Measurements from ENCODE around the gene MDN1. TPM values are rescaled to one million over a fixed set of nuclear protein-coding genes. Genes with fewer than 3 reads are reported as not detected.

MDN1 gene
- total RNA-seq, 4 donors from 2014 or later, result 18.1 to 26.0 (median 19.5) TPM

- TF ChIP-seq POLR2AphosphoS5 (IDR thresholded peaks at IDR 0.05) (no peak), CTCF (IDR thresholded peaks at IDR 0.05) (no peak), POLR2A (IDR thresholded peaks at IDR 0.05; ENCODE audit: low read depth) (no peak), EP300 (IDR thresholded peaks at IDR 0.05) (no peak)
- no peak for DNase-seq (ENCODE audit: extremely low spot score)
- 88% methylated on average over 5 of the region's 5 CpGs for WGBS
- Histone ChIP-seq H3K27me3 (no peaks in the 10 kb centered on the region), H3K4me3 (no peak overlapping the region), H3K36me3 (peaks cover 0 to 31% (median 8%) of the 10 kb centered on the region in 4 donors), H3K9me3 (no peaks in the 10 kb centered on the region), H3K27ac (replicated peaks in 1 of 4) (no peak overlapping the region), H3K4me1 (no peaks in the 10 kb centered on the region)
- intact Hi-C loops (cut with DNase I), result no loop called here
Measured at GRCh38 chr6:89616531-89616930, 203.1 kb downstream of the MDN1 start.

- WGBS, result 85% methylated on average over 5 of the region's 5 CpGs
- no peak overlapping the region for H3K27ac ChIP-seq (replicated peaks in 1 of 4)
- no peak for DNase-seq (ENCODE audit: extremely low spot score)
- no peak overlapping the region for H3K4me3 ChIP-seq
- no peaks in the 10 kb centered on the region for H3K27me3 ChIP-seq
- H3K9me3 ChIP-seq, result no peaks in the 10 kb centered on the region
- H3K36me3 ChIP-seq, result peaks cover 0 to 27% (median 8%) of the 10 kb centered on the region in 4 donors
- intact Hi-C loops (cut with DNase I), result no loop called here
- no peaks in the 10 kb centered on the region for H3K4me1 ChIP-seq
- TF ChIP-seq EP300 (IDR thresholded peaks at IDR 0.05) (no peak), POLR2AphosphoS5 (IDR thresholded peaks at IDR 0.05) (no peak), POLR2A (IDR thresholded peaks at IDR 0.05; ENCODE audit: low read depth) (no peak)
Measured at GRCh38 chr6:89615882-89616281, 203.7 kb downstream of the MDN1 start.

- no peaks in the 10 kb centered on the region for H3K27me3 ChIP-seq
- no peaks in the 10 kb centered on the region for H3K4me1 ChIP-seq
- H3K4me3 ChIP-seq, result no peak overlapping the region
- intact Hi-C loops (cut with DNase I), result no loop called here
- no peak for DNase-seq (ENCODE audit: extremely low spot score)
- TF ChIP-seq POLR2A (IDR thresholded peaks at IDR 0.05; ENCODE audit: low read depth) (no peak), POLR2AphosphoS5 (IDR thresholded peaks at IDR 0.05) (no peak), CTCF (IDR thresholded peaks at IDR 0.05) (no peak), EP300 (IDR thresholded peaks at IDR 0.05) (no peak)
- WGBS, result 83% methylated on average over 5 of the region's 5 CpGs
- peaks cover 0 to 24% (median 8%) of the 10 kb centered on the region in 4 donors for H3K36me3 ChIP-seq
- no peak overlapping the region for H3K27ac ChIP-seq (replicated peaks in 1 of 4)
- H3K9me3 ChIP-seq, result no peaks in the 10 kb centered on the region
Measured at GRCh38 chr6:89613790-89614189, 205.8 kb downstream of the MDN1 start.

- Histone ChIP-seq H3K4me1 (no peaks in the 10 kb centered on the region), H3K4me3 (no peak overlapping the region), H3K27me3 (no peaks in the 10 kb centered on the region), H3K27ac (replicated peaks in 1 of 4) (no peak overlapping the region), H3K36me3 (peaks cover 0 to 19% (median 6%) of the 10 kb centered on the region in 4 donors), H3K9me3 (no peaks in the 10 kb centered on the region)
- TF ChIP-seq EP300 (IDR thresholded peaks at IDR 0.05), result no peak
- no peak for DNase-seq (ENCODE audit: extremely low spot score)
- WGBS, result 90% methylated on average over 12 of the region's 12 CpGs
- intact Hi-C loops (cut with DNase I), result no loop called here
Measured at GRCh38 chr6:89612121-89612520, 207.5 kb downstream of the MDN1 start.

- intact Hi-C loops (cut with DNase I), result loop anchor here (2.0 kb wide), 1 partner anchor 179 kb away; the partner anchor contains the start of gene ANKRD6
Measured at GRCh38 chr6:89611666-89612065, 207.9 kb downstream of the MDN1 start.

More at GRCh38 chr6:89611666-89612065, 207.9 kb downstream of the MDN1 start:
- DNase-seq (ENCODE audit: extremely low spot score), result no peak
- Histone ChIP-seq H3K27ac (replicated peaks in 1 of 4) (no peak overlapping the region), H3K9me3 (no peaks in the 10 kb centered on the region), H3K27me3 (no peaks in the 10 kb centered on the region), H3K4me3 (no peak overlapping the region), H3K4me1 (no peaks in the 10 kb centered on the region), H3K36me3 (peaks cover 0 to 18% (median 4%) of the 10 kb centered on the region in 4 donors)
- TF ChIP-seq EP300 (IDR thresholded peaks at IDR 0.05), result no peak
- no peak for TF ChIP-seq POLR2A (IDR thresholded peaks at IDR 0.05; ENCODE audit: low read depth)
- TF ChIP-seq POLR2AphosphoS5 (IDR thresholded peaks at IDR 0.05), result no peak
- no peak for TF ChIP-seq CTCF (IDR thresholded peaks at IDR 0.05)

Data from esophagus muscularis mucosa (tissue), 4 donors.